HEK293 (cell line): ENCODE data around the gene STARD13.

Source experiments
- WT1 ChIP-seq: fragments of 450-650 bp; formaldehyde crosslinking; IDR thresholded peaks from 2 replicates; pipeline ENCODE4 v1.5.1; 2016; ENCODE audit warnings: missing biosample characterization, missing genetic modification characterization
- YY1 ChIP-seq: fragments of 450-650 bp; formaldehyde crosslinking; IDR thresholded peaks from 2 replicates; pipeline ENCODE4 v1.5.1; 2018; ENCODE audit warnings: missing biosample characterization, missing genetic modification characterization
- ZNF707 ChIP-seq: fragments of 450-650 bp; formaldehyde crosslinking; IDR thresholded peaks from 2 replicates; pipeline ENCODE4 v1.5.1; 2016; ENCODE audit warnings: missing biosample characterization, missing genetic modification characterization
- TF ChIP-seq, protein P1 (sequence below): fragments of 450-650 bp; formaldehyde crosslinking; IDR thresholded peaks from 2 replicates; pipeline ENCODE4 v1.5.1; 2016; ENCODE audit warnings: missing biosample characterization, missing genetic modification characterization
- TF ChIP-seq, protein P2 (sequence below): fragments of 450-650 bp; formaldehyde crosslinking; IDR thresholded peaks from 2 replicates; pipeline ENCODE4 v1.5.1; 2016; ENCODE audit warnings: missing biosample characterization, missing genetic modification characterization

DNA sequence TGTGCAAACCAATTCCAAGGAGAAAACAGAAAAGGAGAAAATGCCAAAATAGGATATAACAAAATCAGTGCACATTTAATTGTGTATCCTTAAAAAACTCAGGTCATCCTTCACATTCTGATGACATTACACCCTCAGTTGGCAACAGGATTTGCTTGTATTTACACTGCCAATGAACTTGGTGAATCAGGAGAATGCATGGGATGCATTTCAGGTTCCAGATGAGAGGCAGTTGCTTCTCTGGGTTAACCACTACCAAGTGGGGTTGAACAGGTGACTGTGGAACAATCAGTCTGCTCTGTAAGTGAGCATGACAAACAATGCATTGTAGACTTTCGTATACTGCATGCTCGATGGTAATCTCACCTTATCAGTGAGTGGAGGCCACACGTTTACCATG is 79.1 kb downstream of the STARD13 start:
- TF ChIP-seq, protein P1, sequence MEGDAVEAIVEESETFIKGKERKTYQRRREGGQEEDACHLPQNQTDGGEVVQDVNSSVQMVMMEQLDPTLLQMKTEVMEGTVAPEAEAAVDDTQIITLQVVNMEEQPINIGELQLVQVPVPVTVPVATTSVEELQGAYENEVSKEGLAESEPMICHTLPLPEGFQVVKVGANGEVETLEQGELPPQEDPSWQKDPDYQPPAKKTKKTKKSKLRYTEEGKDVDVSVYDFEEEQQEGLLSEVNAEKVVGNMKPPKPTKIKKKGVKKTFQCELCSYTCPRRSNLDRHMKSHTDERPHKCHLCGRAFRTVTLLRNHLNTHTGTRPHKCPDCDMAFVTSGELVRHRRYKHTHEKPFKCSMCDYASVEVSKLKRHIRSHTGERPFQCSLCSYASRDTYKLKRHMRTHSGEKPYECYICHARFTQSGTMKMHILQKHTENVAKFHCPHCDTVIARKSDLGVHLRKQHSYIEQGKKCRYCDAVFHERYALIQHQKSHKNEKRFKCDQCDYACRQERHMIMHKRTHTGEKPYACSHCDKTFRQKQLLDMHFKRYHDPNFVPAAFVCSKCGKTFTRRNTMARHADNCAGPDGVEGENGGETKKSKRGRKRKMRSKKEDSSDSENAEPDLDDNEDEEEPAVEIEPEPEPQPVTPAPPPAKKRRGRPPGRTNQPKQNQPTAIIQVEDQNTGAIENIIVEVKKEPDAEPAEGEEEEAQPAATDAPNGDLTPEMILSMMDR = no peak
- no peak for TF ChIP-seq ZNF707
- no peak for TF ChIP-seq YY1 (tag by site-specific recombination)
- TF ChIP-seq, protein P2, sequence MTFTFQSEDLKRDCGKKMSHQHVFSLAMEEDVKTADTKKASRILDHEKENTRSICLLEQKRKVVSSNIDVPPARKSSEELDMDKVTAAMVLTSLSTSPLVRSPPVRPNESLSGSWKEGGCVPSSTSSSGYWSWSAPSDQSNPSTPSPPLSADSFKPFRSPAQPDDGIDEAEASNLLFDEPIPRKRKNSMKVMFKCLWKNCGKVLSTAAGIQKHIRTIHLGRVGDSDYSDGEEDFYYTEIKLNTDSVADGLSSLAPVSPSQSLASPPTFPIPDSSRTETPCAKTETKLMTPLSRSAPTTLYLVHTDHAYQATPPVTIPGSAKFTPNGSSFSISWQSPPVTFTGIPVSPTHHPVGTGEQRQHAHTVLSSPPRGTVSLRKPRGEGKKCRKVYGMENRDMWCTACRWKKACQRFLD (tag by site-specific recombination) = no peak
- no peak for TF ChIP-seq WT1
